ENCODE results near the gene POLK.
"Not testable (repeated sequence)": the region's sequence is repeated elsewhere in the genome, so short reads cannot be mapped to it uniquely, and the experiment has no call there.

Gene POLK

DNA sequence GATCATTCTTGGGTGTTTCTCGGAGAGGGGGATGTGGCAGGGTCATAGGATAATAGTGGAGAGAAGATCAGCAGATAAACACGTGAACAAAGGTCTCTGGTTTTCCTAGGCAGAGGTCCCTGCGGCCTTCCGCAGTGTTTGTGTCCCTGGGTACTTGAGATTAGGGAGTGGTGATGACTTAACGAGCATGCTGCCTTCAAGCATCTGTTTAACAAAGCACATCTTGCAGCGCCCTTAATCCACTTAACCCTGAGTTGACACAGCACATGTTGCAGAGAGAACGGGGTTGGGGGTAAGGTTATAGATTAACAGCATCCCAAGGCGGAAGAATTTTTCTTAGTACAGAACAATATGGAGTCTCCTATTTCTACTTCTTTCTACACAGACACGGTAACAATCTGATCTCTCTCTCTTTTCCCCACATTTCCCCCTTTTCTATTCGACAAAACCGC, 99.2 kb downstream of the POLK start:
- not testable (repeated sequence) for DNase-seq (ENCODE audit: low read depth)

DNA sequence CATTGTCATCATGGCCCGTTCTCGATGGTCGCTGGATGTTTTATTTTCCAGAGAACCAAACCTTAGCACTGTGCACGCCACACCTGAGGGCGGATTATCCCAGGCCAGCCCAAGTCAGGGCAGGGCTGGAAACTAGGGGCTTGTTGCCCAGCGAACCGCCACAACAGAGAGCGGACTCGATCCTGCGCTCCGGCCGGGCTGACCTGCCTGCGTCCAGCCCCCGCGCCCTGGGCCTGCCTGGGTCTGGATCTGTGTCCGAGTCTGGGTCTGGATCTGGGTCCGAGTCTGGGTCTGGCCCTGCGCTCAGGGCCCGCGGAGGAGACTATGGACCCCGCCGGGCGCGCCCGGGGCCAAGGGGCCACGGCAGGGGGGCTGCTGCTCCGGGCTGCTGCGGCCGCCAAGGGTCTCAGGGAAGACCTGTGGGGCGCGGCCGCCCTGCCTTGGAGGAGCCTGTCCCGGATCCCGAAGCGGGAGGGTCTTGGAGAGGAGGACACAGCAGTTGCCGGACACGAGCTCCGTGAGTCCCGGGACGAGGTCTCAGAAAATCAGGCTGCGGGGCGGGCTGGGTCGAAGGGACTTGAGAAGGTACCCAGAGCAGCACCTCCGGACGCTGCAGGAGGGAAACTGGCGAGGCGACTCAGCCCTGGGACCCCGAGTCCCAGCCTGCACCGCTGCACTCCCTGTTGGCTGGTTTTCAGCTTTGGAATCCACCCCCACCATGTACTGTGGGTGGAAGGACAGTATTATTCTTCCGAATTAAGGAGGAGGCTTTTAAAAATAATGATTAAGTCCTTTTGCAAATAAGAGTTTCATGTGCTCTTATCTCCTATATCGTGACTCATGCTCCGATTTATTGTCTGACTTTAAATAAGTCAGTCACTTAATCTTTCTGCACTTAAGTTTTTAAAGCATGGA, 99.9 kb downstream of the POLK start, which contains the start of gene ANKDD1B:
Gene ANKDD1B, plus strand, starts transcription at position 143 of the 915 bp plus-strand sequence. Its CDS starts 182 bp downstream, at position 325.
- no peak for DNase-seq (ENCODE audit: low read depth)

DNA sequence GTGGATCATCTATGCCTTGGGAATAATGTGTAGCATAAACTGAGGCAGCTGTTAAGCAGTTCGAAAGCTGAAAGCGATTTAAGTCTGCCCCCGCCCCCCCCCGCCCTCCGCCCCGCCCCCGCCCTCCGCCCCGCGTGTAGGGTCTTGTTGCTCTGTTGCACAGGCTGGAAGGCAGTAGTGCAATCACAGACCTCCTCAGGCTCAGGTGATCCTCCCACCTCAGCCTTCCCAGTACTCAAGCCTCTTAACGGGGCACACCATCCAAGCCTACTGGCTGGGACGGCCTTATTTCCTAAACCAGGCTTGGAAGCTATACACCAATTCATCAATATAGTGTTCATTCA, 100.5 kb downstream of the POLK start:
- DNase-seq (ENCODE audit: low read depth), result no peak

DNA sequence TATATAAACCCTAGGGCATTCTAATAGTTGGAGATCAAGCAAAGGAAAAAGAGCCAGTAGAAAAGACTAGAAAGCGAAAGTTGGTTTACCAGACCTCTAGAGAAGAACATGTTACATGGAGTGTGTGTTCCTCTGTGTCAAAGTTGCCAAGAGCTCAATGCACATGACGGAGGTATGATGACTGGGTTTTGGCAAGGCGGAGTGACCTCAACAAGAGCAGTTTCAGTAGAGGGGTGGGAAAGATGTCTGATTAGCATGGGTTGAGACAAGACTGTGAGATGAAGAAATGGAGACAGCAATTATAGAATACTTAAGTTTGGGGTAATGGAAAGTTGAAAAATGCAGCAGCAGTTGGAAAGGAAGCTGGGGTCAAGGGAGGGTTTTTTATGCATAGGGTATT, 101.2 kb downstream of the POLK start:
- no peak for DNase-seq (ENCODE audit: low read depth)

DNA sequence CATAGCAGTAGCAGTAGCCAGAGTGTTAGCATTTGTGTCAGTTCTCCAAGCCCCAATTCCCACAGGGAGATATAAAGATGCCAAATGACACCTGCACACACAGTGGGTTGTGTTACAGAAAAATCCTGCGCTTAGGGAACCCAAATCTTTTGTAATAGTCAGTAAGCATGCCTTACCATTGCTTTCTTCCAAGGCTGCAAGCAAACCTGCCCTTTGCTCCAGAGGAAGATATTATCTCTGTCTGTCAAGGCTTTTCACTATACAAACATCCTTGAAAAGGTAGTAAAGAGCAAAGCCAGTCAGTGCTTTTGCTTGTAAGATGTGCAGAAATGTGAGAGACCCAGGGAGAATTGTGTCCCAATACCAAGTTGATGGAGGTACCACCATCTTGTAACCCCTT, 102.5 kb downstream of the POLK start:
- DNase-seq (ENCODE audit: low read depth), result no peak

DNA sequence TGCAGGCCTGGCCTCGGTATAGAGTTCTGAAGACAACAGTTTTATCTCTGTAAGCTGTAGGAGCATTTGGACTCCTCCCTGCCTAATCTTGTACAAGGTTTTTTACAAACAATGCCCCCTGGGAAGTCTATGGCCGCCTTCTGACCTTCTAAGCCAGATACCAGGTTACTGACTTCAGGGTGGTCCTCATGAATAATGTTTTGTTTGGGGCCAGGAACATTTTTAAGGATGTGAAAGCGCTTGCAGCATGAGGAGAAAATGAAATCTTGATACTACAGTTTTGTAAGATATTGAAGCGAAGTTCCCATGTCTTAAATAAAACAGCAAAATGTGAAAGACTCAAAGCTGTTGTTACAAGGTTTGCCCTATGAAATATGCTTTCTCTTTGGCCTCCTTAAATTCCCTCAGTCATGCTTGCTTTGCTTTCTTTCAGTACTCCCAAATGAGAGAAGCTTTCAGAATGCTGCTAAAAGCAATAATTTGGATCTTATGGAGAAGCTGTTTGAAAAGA, 104.7 kb downstream of the POLK start:
- DNase-seq (ENCODE audit: low read depth), result no peak

DNA sequence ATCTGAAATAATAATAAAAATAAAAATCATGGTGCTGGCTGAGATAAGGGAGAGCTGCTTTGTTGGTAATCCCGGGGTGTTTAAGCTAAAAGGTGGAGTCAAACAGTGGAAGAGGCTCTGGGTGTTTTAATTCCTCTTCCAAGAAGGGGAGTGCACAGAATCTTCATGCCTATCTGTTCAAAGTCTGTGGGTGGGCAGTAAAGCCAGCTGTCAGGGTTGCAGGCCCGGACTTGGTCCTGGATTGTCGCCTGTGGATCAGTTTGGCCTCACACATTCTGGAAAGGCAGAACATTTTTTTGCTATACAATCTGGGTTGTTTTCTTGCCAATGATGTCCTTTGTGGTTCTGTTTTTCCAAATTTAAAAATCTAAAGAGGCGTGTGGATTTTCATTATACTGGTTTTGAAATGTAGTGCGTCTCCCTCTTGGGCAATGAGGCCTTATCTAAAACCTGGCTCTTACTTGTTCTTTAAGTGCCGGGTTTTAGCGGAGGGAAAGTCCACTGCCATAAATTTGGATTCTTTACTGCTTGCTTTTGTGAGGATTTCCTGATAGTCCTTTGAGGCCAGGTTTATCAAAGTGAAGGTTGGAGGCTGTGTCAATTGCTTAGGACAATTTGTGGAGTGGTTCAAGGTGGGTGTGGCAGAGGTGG, 105.4 kb downstream of the POLK start:
- DNase-seq (ENCODE audit: low read depth), result no peak

DNA sequence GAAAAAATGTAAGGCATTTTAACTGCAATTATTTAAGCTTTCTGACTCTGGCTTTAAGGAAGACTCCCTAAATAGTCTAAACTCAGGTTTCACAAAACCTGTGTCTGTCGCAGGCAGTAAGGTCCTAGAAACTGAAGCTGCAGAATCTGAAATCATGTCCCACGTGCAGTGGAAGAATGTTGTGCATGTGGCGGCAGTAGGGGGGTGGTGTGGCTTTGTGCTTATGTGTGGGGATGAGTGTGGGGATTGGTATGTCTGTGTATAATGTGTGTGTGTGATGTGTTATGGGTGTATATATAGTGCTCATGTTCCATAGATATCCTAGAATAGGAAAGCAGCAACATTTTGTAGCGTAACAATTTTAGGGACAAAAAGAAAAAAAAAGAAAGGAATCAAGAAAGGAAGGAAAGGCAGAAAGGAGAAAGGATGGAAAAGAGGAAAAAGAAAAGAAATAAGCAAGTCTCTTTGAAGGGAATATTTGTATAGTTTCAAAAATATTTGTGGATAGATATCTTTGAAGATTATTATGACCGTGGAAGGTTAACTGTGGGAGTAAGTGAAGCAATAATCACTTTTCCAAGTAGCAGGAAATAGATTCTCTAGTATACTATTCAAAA, 106.2 kb downstream of the POLK start:
- DNase-seq (ENCODE audit: low read depth), result no peak

DNA sequence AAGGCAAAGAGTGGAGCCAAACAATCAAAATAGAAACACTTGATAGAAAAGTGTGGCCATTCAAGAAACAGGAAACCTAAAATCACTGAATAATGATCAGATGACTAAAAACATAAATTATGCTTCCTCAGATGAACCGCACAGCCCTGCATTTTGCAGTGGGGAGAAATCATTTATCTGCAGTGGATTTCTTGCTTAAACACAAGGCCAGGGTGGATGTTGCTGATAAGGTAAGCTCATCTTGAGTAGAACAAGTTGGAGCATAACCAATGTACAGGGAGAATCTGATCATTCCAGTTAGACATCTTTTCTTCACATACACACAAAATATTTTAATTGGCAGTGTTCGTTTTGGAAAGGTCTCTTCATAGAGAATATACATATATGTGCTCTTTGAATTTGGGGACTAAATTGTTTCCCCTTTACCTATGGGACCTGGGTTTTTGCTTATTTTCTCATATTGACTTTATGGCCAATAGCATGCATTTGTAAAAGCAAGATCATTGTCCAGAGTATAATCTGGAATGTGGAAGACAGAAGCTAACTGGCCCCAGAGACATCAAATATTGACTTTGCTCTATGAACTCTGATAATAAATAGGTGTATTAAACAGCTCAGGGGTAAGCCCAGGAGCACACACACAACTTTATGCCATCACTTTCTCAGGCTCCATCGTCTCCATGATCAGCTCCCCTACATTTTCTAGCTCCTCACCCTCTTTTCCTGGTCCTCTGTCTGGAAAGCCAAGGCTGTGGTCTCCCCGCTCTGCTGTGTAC, 108.7 kb downstream of the POLK start:
- DNase-seq (ENCODE audit: low read depth), result no peak

DNA sequence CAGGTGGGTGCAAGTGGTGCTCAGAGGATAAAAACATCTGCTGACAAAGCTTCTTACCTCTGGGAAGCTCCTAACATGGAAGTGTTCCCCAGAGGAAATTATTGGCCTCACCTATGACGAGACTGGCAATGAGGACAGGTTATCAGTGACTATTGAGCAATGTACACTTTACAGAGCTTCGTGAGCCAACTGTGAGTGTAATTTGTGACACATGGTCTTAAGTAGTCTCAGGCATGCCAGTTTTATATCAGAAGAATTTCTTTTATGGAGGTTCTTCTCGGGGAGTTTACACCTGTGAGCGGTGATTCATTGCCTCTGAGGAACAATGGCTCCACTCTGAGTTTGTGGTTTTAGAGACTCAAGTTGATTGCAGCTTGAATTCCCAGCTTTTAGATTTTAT, 110.9 kb downstream of the POLK start:
- no peak for DNase-seq (ENCODE audit: low read depth)

DNA sequence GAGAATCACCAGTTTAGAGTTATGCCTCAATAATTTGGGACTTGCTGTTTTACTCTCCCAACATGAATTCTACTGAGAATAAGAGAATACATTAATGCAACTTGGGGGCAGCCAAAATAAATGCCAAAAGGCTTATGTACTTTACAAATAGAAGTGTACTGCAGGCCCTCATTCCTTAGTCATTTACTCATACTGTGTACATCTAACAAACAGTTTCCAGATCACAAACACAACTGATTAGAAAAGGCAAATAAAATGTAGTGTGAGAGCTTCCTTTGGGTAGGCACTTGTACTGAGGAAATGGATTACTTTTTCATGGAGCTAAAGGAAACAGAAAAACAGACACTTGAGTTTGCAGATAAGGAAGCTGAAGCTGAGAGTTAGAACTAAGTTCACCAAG, 112.2 kb downstream of the POLK start:
- DNase-seq (ENCODE audit: low read depth), result no peak

DNA sequence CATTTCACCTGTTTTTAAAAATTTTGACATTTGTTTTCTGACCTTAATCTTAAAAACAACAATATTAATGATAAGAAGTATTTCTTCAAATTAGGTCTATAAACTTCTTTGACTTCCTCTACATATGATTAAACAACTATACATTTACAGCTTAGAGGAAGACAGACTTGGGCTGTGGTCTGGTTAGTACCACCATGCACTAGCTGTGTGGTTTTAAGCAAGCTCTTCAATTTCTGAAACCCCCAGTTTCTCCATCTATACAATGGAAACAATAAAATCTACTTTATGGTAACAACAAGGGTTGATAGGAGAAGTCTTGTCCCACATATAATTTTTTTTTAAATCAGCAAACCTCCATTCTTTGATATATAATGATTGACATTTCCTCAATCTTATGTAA, 115.3 kb downstream of the POLK start:
- no peak for DNase-seq (ENCODE audit: low read depth)

DNA sequence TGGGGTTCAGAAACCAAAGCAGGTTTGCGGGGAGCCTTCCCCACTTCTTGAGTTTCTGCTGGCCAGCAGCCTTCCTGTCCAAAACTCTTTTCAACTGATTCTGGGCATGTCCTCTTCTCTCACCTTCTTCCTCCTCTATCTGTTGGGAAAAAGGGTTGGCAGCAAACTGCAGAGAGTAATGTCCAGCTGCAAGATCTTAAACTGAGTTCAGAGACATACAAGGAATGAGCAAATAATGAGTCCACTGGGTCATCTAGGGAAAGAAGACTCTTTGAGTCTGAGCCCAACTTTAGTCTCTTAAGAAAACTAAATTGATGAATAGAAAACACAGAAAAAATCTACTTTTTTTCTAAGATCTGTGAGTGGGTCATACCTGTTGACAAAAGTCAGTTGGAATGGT, 116.1 kb downstream of the POLK start:
- DNase-seq (ENCODE audit: low read depth), result no peak

DNA sequence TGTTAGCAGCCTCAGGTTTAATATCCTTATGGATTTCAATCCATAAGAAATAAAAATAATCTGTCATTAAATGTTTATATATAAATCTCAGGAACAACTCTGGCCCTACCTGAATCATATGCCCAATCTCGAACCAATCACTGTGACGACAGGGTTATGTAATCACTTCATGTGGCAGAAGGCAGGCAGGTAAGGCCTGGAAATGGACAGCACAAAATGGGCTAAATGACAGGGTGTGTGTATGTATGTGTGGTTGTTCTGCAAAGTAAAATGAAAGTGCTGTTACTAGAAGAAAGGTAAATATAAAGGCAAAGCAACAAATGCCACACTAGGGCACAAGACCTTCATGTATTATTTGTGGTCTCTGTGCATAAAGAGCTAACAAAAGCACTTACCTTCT, 119.2 kb downstream of the POLK start:
- DNase-seq (ENCODE audit: low read depth), result no peak

DNA sequence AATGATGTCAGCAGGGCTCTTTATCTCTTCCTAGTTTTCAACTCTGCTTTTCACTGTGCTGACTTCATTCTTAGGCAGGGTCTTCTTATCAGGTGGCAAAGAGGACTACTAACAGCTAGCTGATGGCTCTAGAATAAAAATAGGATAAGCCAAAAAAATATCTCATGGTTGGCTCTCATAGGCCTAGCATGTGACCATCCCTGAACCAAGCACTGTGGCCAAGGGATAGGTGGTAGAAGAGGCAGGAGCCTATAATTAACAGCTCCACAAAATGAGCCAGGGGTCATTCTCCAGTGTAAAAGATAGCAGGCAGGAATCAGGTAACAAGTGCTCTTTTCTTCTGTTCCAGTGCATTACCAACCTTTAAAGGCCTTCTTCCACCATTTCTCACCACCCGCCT, 120.6 kb downstream of the POLK start:
- DNase-seq (ENCODE audit: low read depth), result no peak

DNA sequence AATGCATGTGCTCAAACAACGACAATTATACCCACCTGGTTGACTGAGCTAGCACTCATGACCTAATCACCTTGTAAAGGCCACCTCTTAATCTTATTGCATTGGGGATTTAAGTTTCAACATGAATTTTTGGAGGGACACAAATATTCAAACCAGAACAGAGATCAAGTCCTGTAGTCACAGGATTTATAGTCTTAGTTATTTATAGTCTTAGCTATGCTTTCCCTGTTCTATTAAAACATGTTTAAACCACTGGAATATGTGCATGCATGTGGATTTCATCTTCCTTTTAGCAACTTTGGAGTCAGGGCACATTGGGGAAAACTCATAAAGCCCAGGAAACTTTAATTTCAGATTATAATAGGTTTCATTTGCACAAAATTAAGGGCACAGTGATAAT, 126.3 kb downstream of the POLK start:
- no peak for DNase-seq (ENCODE audit: low read depth)

DNA sequence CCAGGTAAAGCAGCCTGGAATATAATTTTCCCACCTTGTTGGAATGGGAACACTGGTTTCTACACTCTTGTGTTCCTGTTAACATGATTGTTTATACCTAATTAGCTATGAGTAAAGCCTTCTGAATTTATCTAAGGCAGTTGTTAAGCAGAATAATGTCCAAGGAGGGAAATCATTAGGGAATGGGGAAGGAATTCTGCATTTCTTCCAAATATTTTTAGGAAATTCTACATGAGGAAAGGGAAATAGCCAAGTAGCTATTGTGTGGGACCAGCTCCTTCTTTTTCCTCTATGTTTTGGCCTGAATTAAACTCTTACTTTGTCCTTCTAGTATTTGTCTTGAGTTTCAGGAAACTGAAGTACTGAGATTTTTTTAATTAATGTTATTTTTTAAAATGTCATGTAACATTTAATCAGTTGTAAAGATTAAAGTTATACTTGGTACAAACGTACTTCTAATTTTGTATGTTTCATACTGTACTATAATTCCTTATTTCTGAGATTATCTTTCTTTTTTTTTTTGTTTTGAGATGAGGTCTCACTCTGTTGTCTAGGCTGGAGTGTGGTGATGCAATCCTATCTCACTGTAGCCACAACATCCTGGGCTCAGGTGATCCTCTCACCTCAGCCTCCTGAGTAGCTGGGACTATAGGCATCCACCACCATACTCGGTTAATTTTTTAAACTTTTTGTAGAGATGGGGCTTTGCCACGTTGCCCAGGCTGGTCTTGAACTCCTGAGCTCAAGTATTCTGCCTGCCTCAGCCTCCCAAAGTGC, 128.0 kb downstream of the POLK start:
- no peak for DNase-seq (ENCODE audit: low read depth)

DNA sequence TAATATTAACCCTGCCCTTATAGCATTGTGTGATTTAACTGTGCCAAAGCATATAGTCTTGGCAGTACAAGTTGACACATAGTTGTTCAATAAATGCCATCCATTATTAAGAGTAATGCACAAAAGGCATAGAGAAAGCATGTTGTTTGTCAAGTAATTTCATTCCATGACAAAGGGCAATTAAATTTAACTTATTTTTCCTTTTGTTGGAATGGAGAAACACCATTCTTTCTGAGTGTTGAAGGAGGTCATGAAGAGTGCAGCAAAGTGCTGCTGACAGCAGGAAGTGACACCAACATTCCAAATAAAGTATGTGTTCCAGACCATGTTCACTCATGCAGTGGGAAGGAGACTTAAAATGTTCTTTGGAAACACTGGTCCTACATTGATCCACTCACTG, 128.7 kb downstream of the POLK start:
- DNase-seq (ENCODE audit: low read depth), result no peak

DNA sequence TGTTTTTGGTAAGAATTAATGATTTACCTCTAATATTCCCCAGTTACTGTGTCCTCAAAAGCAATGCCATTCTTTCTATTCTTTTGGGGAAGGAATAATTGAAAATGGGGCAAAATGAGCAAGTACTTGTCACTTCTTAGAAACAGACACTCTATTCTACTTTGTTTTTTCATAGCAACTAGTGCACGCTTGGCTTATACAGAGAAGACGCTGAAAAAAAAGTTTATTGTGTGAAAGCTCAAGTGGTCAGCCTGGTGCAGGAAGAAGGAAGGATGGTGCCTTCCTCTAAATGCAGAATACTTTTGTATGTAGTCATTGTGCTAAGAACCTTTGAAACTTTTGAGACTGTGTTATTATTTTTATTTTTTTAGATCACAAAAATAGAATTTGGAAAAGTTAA, 129.1 kb downstream of the POLK start:
- no peak for DNase-seq (ENCODE audit: low read depth)

DNA sequence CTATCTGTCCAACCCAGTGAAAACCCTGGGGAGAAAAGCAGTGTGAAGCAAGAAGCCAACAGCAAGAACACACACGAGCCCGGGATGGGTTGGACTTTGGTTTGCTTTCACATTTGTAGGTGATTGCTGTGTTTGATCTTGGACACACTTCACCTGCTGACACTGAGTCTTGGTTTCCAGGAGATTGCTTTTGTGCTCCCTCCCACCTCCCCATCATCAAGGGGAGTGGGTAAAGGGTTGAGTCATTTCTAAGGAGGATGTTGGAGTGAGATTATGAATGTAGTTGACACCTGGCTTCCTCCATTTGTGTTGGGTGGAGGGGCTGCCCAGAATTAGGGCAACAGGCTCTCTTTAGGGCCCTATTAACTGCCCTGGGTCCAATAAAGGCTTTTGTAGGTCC, 137.0 kb downstream of the POLK start:
- no peak for DNase-seq (ENCODE audit: low read depth)
